Hindlimb muscle (tissue), 1 donor: Measurements from ENCODE around the gene HOXA1. TPM values are rescaled to one million over a fixed set of nuclear protein-coding genes. Genes with fewer than 3 reads are reported as not detected.

Experiments used
- DNase-seq: peaks from one replicate; pipeline ENCODE4 v3.0.0-alpha.2; 2013
- polyA plus RNA-seq: library from polyadenylated mRNA; unstranded; fragments of 120-200 nt; gene quantifications from one replicate; pipeline ENCODE4 v1.2.1, GENCODE V29; 2013; ENCODE audit not compliant: insufficient read length

Gene HOXA1
- polyA plus RNA-seq, 1 donor: 0.50 TPM

GRCh38 chr7:27131390-27131819, 35.6 kb upstream of the HOXA1 start:
- no peak for DNase-seq

- DNase-seq: peak; percentile 95
Observed at GRCh38 chr7:27130540-27131389, 35.0 kb upstream of the HOXA1 start, which contains the start of gene HOXA4. Gene HOXA4 (minus strand): TSS chr7:27130757. CDS start chr7:27130733, 24 bp downstream.

- no peak for DNase-seq
Observed at GRCh38 chr7:27129729-27130539, 34.1 kb upstream of the HOXA1 start.

- DNase-seq: no peak
Observed at GRCh38 chr7:27128776-27129728, 33.3 kb upstream of the HOXA1 start.

GRCh38 chr7:27128034-27128433, 32.2 kb upstream of the HOXA1 start:
- no peak for DNase-seq

GRCh38 chr7:27126596-27127327, 31.0 kb upstream of the HOXA1 start:
- DNase-seq: no peak

- no peak for DNase-seq
Observed at GRCh38 chr7:27125986-27126394, 30.2 kb upstream of the HOXA1 start.

- DNase-seq: no peak
Observed at GRCh38 chr7:27124902-27125689, 29.3 kb upstream of the HOXA1 start.

- no peak for DNase-seq
Observed at GRCh38 chr7:27124096-27124901, 28.5 kb upstream of the HOXA1 start.

GRCh38 chr7:27123477-27124053, 27.8 kb upstream of the HOXA1 start:
- no peak for DNase-seq

GRCh38 chr7:27123007-27123476, 27.2 kb upstream of the HOXA1 start:
- no peak for DNase-seq

GRCh38 chr7:27122077-27122910, 26.5 kb upstream of the HOXA1 start:
- no peak for DNase-seq

- no peak for DNase-seq
Observed at GRCh38 chr7:27121684-27122076, 25.9 kb upstream of the HOXA1 start.

- no peak for DNase-seq
Observed at GRCh38 chr7:27119412-27119911, 23.7 kb upstream of the HOXA1 start.

GRCh38 chr7:27118580-27118979, 22.8 kb upstream of the HOXA1 start:
- no peak for DNase-seq

GRCh38 chr7:27117887-27118491, 22.2 kb upstream of the HOXA1 start:
- no peak for DNase-seq
